OCI-LY1 (cell line): Measurements from ENCODE around the gene NDUFS7.

Experiments used
- H2AFZ ChIP-seq: fragments of 200-600 bp; sonication (generic), shearing (Covaris generic); 2 replicates; pipeline ENCODE4 v1.6.0; 2014; ENCODE audit warnings: antibody characterized with exemption, mild to moderate bottlenecking, low read length
- H3F3A ChIP-seq: fragments of 200-600 bp; sonication (generic), shearing (Covaris generic); 2 replicates; pipeline ENCODE4 v1.6.0; 2014; ENCODE audit warnings: mild to moderate bottlenecking, antibody characterized with exemption, low read length, moderate library complexity; ENCODE audit not compliant: insufficient read depth
- H3K27ac ChIP-seq: fragments of 200-600 bp; sonication (generic); 2 replicates; pipeline ENCODE4 v1.5.1; 2014; ENCODE audit warnings: low read length, mixed run types, mild to moderate bottlenecking, low read depth; ENCODE audit not compliant: poor library complexity, severe bottlenecking
- H3K27me3 ChIP-seq: fragments of 200-600 bp; sonication (generic); 2 replicates; pipeline ENCODE4 v1.6.0; 2014; ENCODE audit warnings: antibody characterized with exemption, mild to moderate bottlenecking, low read length, moderate library complexity; ENCODE audit not compliant: insufficient read depth
- H3K36me3 ChIP-seq: fragments of 200-600 bp; sonication (generic); 2 replicates; pipeline ENCODE4 v1.6.1; 2014; ENCODE audit warnings: mild to moderate bottlenecking, antibody characterized with exemption, low read length, moderate library complexity, mixed read lengths; ENCODE audit not compliant: insufficient read depth
- H3K4me1 ChIP-seq: fragments of 200-600 bp; sonication (generic); 2 replicates; pipeline ENCODE4 v1.5.1; 2014; ENCODE audit warnings: mild to moderate bottlenecking, low read length, moderate library complexity; ENCODE audit not compliant: insufficient read depth, severe bottlenecking
- H3K4me2 ChIP-seq: fragments of 200-600 bp; sonication (generic), shearing (Covaris generic); 2 replicates; pipeline ENCODE4 v1.6.1; 2014; ENCODE audit warnings: low read length
- H3K4me3 ChIP-seq: fragments of 200-600 bp; sonication (generic); 2 replicates; pipeline ENCODE4 v1.5.1; 2014; ENCODE audit warnings: low read length, low read depth, mild to moderate bottlenecking, mixed read lengths; ENCODE audit not compliant: poor library complexity, severe bottlenecking
- H3K79me2 ChIP-seq: fragments of 200-600 bp; shearing (Covaris generic); 2 replicates; pipeline ENCODE4 v1.6.1; 2016; ENCODE audit warnings: mixed run types, low read length, mixed read lengths; ENCODE audit not compliant: insufficient read depth
- H3K9ac ChIP-seq: fragments of 200-600 bp; sonication (generic), shearing (Covaris generic); 2 replicates; pipeline ENCODE4 v1.6.1; 2014; ENCODE audit warnings: mild to moderate bottlenecking, low read length, mixed read lengths
- H3K9me2 ChIP-seq: fragments of 200-600 bp; sonication (generic), shearing (Covaris generic); 2 replicates; pipeline ENCODE4 v1.6.1; 2014; ENCODE audit warnings: low read depth, mild to moderate bottlenecking, low read length, mixed read lengths
- H3K9me3 ChIP-seq: fragments of 200-600 bp; shearing (Covaris generic); 2 replicates; pipeline ENCODE4 v1.6.1; 2014; ENCODE audit warnings: low read length, mixed read lengths
- H4K20me1 ChIP-seq: fragments of 200-600 bp; sonication (generic), shearing (Covaris generic); 2 replicates; pipeline ENCODE4 v1.6.0; 2016; ENCODE audit warnings: mild to moderate bottlenecking, low read length; ENCODE audit not compliant: insufficient read depth
- EZH2 ChIP-seq: fragments of 200-600 bp; sonication (generic), shearing (Covaris generic); IDR thresholded peaks from 2 replicates; pipeline ENCODE4 v1.8.0; 2017; ENCODE audit warnings: borderline replicate concordance, mixed run types, mild to moderate bottlenecking, antibody characterized with exemption, low read length, moderate library complexity, mixed read lengths
- TF ChIP-seq, protein P1 (sequence below): fragments of 200-600 bp; sonication (generic), shearing (Covaris generic); IDR thresholded peaks from 2 replicates; pipeline ENCODE4 v1.5.1; 2017; ENCODE audit warnings: mild to moderate bottlenecking, antibody characterized with exemption, low read length, moderate library complexity, mixed read lengths

NDUFS7 gene

GRCh38 chr19:1351381-1351851 is 32.3 kb upstream of the NDUFS7 start:
- no peak overlapping the region for H3K9ac ChIP-seq
- no peaks in the 10 kb centered on the region; the same call in 1 of the 2 replicates for H3K36me3 ChIP-seq
- H2AFZ ChIP-seq: no peak overlapping the region
- no peaks in the 10 kb centered on the region for H3K9me3 ChIP-seq
- H3K4me3 ChIP-seq: no peak overlapping the region
- H3K4me1 ChIP-seq: peaks cover 18% of the 10 kb centered on the region
- H3K9me2 ChIP-seq: no peaks in the 10 kb centered on the region
- H3K27me3 ChIP-seq: peaks cover 3% of the 10 kb centered on the region; the same call in 1 of the 2 replicates
- H3K27ac ChIP-seq: no peak overlapping the region
- H3K4me2 ChIP-seq: no peak overlapping the region
- H4K20me1 ChIP-seq: no peaks in the 10 kb centered on the region
- no peaks in the 10 kb centered on the region for H3K79me2 ChIP-seq
- no peaks in the 10 kb centered on the region; the same call in 1 of the 2 replicates for H3F3A ChIP-seq
- TF ChIP-seq EZH2: no peak
- TF ChIP-seq, protein P1, sequence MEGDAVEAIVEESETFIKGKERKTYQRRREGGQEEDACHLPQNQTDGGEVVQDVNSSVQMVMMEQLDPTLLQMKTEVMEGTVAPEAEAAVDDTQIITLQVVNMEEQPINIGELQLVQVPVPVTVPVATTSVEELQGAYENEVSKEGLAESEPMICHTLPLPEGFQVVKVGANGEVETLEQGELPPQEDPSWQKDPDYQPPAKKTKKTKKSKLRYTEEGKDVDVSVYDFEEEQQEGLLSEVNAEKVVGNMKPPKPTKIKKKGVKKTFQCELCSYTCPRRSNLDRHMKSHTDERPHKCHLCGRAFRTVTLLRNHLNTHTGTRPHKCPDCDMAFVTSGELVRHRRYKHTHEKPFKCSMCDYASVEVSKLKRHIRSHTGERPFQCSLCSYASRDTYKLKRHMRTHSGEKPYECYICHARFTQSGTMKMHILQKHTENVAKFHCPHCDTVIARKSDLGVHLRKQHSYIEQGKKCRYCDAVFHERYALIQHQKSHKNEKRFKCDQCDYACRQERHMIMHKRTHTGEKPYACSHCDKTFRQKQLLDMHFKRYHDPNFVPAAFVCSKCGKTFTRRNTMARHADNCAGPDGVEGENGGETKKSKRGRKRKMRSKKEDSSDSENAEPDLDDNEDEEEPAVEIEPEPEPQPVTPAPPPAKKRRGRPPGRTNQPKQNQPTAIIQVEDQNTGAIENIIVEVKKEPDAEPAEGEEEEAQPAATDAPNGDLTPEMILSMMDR: no peak

- Histone ChIP-seq H3K9me3 (no peaks in the 10 kb centered on the region), H3K4me1 (peaks cover 18% of the 10 kb centered on the region), H3K9ac (no peak overlapping the region), H2AFZ (no peak overlapping the region), H3K27ac (no peak overlapping the region), H3K79me2 (no peaks in the 10 kb centered on the region), H3K4me2 (no peak overlapping the region), H3K4me3 (no peak overlapping the region), H3K9me2 (no peaks in the 10 kb centered on the region), H4K20me1 (no peaks in the 10 kb centered on the region), H3F3A (no peaks in the 10 kb centered on the region; the same call in 1 of the 2 replicates), H3K27me3 (peaks cover under 1% of the 10 kb centered on the region; the same call in 1 of the 2 replicates), H3K36me3 (peaks cover 17% of the 10 kb centered on the region; the same call in 1 of the 2 replicates)
- no peak for TF ChIP-seq EZH2
- TF ChIP-seq, protein P1: no peak
Observed at GRCh38 chr19:1353144-1353543, 30.6 kb upstream of the NDUFS7 start.

- Histone ChIP-seq H3K4me3 (peak overlapping the region; percentile 98), H3K79me2 (no peaks in the 10 kb centered on the region)
Observed at GRCh38 chr19:1354970-1355567, 28.6 kb upstream of the NDUFS7 start.

More at GRCh38 chr19:1354970-1355567, 28.6 kb upstream of the NDUFS7 start:
- Histone ChIP-seq H3K9ac (peak overlapping the region; percentile 94), H3K4me1 (peaks cover 18% of the 10 kb centered on the region), H3K4me2 (peak overlapping the region; percentile 87), H3K27me3 (no peaks in the 10 kb centered on the region), H3F3A (no peaks in the 10 kb centered on the region; the same call in 1 of the 2 replicates), H3K27ac (no peak overlapping the region), H3K9me3 (no peaks in the 10 kb centered on the region), H3K9me2 (no peaks in the 10 kb centered on the region), H2AFZ (no peak overlapping the region), H4K20me1 (no peaks in the 10 kb centered on the region), H3K36me3 (peaks cover 36% of the 10 kb centered on the region; the same call in 1 of the 2 replicates)
- TF ChIP-seq, protein P1: no peak
- TF ChIP-seq EZH2: no peak
